GM12891 (cell line): ENCODE measurements around the gene RBM23.

ENCODE experiments used
- PAX5 ChIP-seq: IDR thresholded peaks from 2 replicates; pipeline ENCODE4 v1.6.1; 2011; ENCODE audit warnings: low read length, moderate library complexity, mild to moderate bottlenecking; ENCODE audit not compliant: insufficient read depth, severe bottlenecking
- POLR2A ChIP-seq: IDR thresholded peaks from 2 replicates; pipeline ENCODE4 v1.6.1; 2011; ENCODE audit warnings: low read depth, low read length, control low read depth
- POLR2AphosphoS5 ChIP-seq: IDR thresholded peaks from 2 replicates; pipeline ENCODE4 v1.6.1; 2011; ENCODE audit warnings: low read depth, low read length, control low read depth
- POU2F2 ChIP-seq: IDR thresholded peaks from 2 replicates; pipeline ENCODE4 v1.6.1; 2011; ENCODE audit warnings: low read depth, mild to moderate bottlenecking, control low read depth, low read length, moderate library complexity
- SPI1 ChIP-seq: IDR thresholded peaks from 2 replicates; pipeline ENCODE4 v1.6.1; 2011; ENCODE audit warnings: low read depth, low read length, control low read depth
- TAF1 ChIP-seq: IDR thresholded peaks from 2 replicates; pipeline ENCODE4 v1.6.1; 2011; ENCODE audit warnings: low read depth, low read length, control low read depth

DNA sequence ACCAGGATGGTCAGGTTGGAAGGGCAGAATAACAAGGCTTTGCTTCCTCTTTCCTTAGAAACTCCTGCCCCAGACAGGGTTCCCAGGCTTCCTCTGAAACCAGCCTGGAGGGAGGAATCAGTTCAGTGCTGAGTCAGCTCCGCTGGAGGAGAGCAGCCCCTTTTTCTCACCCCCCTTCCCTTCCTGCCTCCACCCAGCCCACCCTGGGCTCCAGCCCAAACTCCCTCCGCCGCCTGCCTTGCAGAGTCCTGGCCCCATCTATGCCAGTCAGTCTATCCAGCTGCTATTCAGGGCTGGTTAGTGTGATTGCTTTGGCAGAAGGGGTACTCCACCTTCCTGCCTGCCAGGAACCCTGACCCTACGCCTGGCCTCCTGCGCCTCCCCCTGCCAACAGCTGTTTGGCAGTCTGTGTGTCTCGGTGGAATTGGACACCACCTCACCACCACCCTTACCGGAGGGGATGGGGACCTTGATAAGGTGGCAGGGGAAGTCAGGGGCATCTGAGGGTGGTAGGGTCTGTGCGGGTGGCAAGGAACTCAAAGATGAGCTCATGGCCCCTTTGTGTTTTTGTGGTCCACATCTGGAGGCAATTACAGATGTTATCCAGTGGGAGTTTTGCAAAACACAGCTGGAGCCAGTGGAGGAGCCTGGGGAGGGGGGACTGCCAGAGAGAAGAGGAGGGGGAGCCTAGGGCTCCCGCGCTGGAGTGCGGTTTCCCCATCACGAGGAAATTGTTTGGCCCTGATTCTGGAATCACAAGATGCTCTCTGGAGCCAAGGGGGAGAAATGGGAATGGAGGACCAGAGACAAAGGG, 70.4 kb downstream of the RBM23 start:
- no peak for TF ChIP-seq POLR2A
- TF ChIP-seq POLR2AphosphoS5 = no peak
- TF ChIP-seq SPI1 = no peak
- TF ChIP-seq PAX5 = no peak
- TF ChIP-seq POU2F2 = no peak
- TF ChIP-seq TAF1 = no peak
